Thyroid gland (tissue), 4 donors: ENCODE results near the gene CNOT9. TPM values are rescaled to one million over a fixed set of nuclear protein-coding genes. Genes with fewer than 3 reads are reported as not detected.

ENCODE experiments used
- DNase-seq, 2 donors: peaks; one replicate each; pipeline ENCODE4 v3.0.0-alpha.2; 2019
- H3K27ac ChIP-seq, 3 donors: fragments of 200-600 bp; sonication (generic); 1 replicate in 2 of 3; 2 replicates in 1 of 3; pipeline ENCODE4 v1.5.1; 2016 to 2019; ENCODE audit warnings: mild to moderate bottlenecking in 1 of 3, moderate library complexity in 1 of 3
- H3K27me3 ChIP-seq: fragments of 200-600 bp; sonication (generic); one replicate; pipeline ENCODE4 v1.5.1; 2019
- H3K36me3 ChIP-seq, 2 donors: fragments of 200-600 bp; sonication (generic); one replicate each; pipeline ENCODE4 v1.5.1; 2016 to 2019
- H3K4me1 ChIP-seq, 2 donors: fragments of 200-600 bp; sonication (generic); one replicate each; pipeline ENCODE4 v1.5.1; 2017 to 2019
- H3K4me3 ChIP-seq, 3 donors: fragments of 200-600 bp; sonication (generic); replicated peaks in 1 of 3; 1 replicate in 2 of 3; 2 replicates in 1 of 3; pipeline ENCODE4 v1.5.1; 2016; ENCODE audit warnings: mild to moderate bottlenecking in 1 of 3
- H3K9me3 ChIP-seq: fragments of 200-600 bp; sonication (generic); one replicate; pipeline ENCODE4 v1.5.1; 2017
- POLR2A ChIP-seq, 2 donors: fragments of 450-650 bp; IDR thresholded peaks; one replicate each; pipeline ENCODE4 v1.6.1; 2017; ENCODE audit warnings: antibody characterized with exemption in 2 of 2, mild to moderate bottlenecking in 2 of 2, moderate library complexity in 1 of 2
- whole genome bisulfite sequencing, 2 donors: methylation state at CpG; one replicate each; pipeline ENCODE4 v1.1.5; 2017; 5-methylcytosine and 5-hydroxymethylcytosine counted together
- intact Hi-C: fragments of 100-400 bp; cut with DNase I; formaldehyde crosslinking; loops from one replicate; pipeline ENCODE4 v1.15.1; 2023
- total RNA-seq, 4 donors: library from RNA; depleted of rRNA; stranded (reverse); fragments of >200 nt; gene quantifications; one replicate each; pipeline ENCODE4 v1.2.3, GENCODE V29; 2016
- TF ChIP-seq, protein P1 (sequence below), 6 experiments: fragments of 200-600 bp in 3 of 6; fragments of 450-650 bp in 3 of 6; sonication (generic) in 3 of 6; IDR thresholded peaks; one replicate each; pipeline ENCODE4 v1.5.1; 2016 to 2019; ENCODE audit warnings: antibody characterized with exemption in 6 of 6, mild to moderate bottlenecking in 2 of 6, inconsistent platforms in 1 of 6, moderate library complexity in 1 of 6

The CNOT9 gene
- total RNA-seq, 4 donors from 2014 or later: 34.7 to 48.5 (median 38.5) TPM

DNA sequence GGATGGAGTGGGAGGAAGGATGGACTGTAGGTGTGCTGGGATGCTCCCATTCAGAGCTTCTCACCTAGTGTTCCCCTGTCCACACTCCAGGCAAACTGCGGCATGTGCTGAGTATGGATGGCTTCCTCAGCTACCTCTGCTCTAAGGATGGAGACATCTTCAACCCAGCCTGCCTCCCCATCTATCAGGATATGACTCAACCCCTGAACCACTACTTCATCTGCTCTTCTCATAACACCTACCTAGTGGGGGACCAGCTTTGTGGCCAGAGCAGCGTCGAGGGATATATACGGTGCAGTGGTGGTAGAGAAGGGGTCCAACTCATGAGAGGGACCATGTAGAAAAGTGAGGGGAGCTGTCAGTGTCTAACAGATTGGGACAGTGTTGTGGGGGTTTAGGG is 59.3 kb downstream of the CNOT9 start:
- no peak overlapping the region for H3K4me3 ChIP-seq
- no peak for DNase-seq
- H3K27me3 ChIP-seq: no peaks in the 10 kb centered on the region
- no peaks in the 10 kb centered on the region for H3K36me3 ChIP-seq
- intact Hi-C loops: no loop called here
- no peak overlapping the region for H3K27ac ChIP-seq
- peaks cover 3 to 6% of the 10 kb centered on the region in 2 donors for H3K4me1 ChIP-seq
- WGBS, 2 donors: 95 to 96% methylated on average over 4 of the region's 4 CpGs
- TF ChIP-seq, protein P1, sequence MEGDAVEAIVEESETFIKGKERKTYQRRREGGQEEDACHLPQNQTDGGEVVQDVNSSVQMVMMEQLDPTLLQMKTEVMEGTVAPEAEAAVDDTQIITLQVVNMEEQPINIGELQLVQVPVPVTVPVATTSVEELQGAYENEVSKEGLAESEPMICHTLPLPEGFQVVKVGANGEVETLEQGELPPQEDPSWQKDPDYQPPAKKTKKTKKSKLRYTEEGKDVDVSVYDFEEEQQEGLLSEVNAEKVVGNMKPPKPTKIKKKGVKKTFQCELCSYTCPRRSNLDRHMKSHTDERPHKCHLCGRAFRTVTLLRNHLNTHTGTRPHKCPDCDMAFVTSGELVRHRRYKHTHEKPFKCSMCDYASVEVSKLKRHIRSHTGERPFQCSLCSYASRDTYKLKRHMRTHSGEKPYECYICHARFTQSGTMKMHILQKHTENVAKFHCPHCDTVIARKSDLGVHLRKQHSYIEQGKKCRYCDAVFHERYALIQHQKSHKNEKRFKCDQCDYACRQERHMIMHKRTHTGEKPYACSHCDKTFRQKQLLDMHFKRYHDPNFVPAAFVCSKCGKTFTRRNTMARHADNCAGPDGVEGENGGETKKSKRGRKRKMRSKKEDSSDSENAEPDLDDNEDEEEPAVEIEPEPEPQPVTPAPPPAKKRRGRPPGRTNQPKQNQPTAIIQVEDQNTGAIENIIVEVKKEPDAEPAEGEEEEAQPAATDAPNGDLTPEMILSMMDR (IDR thresholded peaks at IDR 0.05): no peak
- no peak for TF ChIP-seq POLR2A (IDR thresholded peaks at IDR 0.05)
- H3K9me3 ChIP-seq: no peaks in the 10 kb centered on the region

DNA sequence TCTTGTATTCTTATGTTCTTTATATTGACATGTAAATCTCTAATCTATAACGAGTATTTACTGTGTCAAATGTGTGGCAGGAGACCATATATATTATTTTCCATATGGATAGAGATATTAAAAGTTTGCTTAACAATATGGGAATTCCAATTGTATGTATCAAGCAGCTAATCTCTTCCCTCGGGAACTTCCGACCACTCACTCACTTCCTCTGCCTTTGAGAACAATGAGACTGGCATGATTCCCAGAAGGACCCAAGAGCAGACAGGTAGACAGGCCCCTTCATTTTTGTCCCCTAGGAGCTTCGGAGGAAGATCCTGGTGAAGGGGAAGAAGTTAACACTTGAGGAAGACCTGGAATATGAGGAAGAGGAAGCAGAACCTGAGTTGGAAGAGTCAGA is 63.2 kb downstream of the CNOT9 start:
- Histone ChIP-seq H3K27me3 (no peaks in the 10 kb centered on the region), H3K9me3 (no peaks in the 10 kb centered on the region), H3K4me3 (no peak overlapping the region), H3K36me3 (peaks cover 8 to 19% of the 10 kb centered on the region in 2 donors), H3K27ac (no peak overlapping the region), H3K4me1 (no peaks in the 10 kb centered on the region)
- TF ChIP-seq, protein P1 (IDR thresholded peaks at IDR 0.05): no peak
- TF ChIP-seq POLR2A (IDR thresholded peaks at IDR 0.05): no peak
- 53 to 64% methylated on average over 4 of the region's 4 CpGs for WGBS, 2 donors
- intact Hi-C loops: no loop called here
- no peak for DNase-seq

DNA sequence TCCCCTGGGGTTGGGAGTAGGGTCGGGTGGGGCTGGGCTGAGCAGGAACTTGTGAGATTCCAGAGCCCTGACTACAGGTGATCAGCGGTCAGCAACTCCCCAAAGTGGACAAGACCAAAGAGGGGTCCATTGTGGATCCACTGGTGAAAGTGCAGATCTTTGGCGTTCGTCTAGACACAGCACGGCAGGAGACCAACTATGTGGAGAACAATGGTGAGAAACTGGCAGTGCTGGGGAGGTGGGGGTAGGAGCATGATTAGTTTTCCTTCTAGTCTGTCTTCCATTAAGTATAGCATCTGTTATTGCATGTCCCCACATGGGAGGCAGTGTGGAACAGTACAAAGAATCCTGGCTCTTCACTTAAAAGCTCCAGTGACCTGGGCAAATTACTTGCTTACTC is 67.1 kb downstream of the CNOT9 start:
- no peak for TF ChIP-seq POLR2A (IDR thresholded peaks at IDR 0.05)
- TF ChIP-seq, protein P1 (IDR thresholded peaks at IDR 0.05): no peak
- H3K36me3 ChIP-seq: peaks cover 43 to 51% of the 10 kb centered on the region in 2 donors
- 91 to 98% methylated on average over 5 of the region's 5 CpGs for WGBS, 2 donors
- intact Hi-C loops: no loop called here
- H3K27me3 ChIP-seq: no peaks in the 10 kb centered on the region
- no peak for DNase-seq
- H3K4me3 ChIP-seq: no peak overlapping the region
- H3K27ac ChIP-seq: no peak overlapping the region
- H3K9me3 ChIP-seq: no peaks in the 10 kb centered on the region
- no peaks in the 10 kb centered on the region for H3K4me1 ChIP-seq

DNA sequence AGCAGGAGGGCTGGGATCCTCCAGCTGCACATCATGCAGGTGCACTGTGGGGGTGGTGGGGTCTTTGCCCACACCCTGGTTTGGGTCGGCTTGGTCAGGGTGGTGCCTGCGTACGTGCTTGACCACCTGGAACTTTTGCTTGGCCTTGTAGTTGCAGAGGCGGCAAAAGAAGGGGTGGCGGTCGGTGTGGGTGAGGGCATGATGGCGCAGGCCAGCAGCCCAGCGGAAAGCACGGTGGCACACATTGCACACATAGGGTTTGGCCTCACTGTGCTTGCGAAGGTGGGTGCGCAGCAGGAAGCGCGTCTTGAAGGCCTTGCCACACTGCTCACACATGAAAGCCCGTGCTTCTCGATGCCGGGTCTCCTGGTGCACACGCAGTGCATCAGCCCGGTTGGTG is 69.7 kb downstream of the CNOT9 start:
- intact Hi-C loops: no loop called here
- H3K27me3 ChIP-seq: no peaks in the 10 kb centered on the region
- no peak for DNase-seq
- H3K4me1 ChIP-seq: no peaks in the 10 kb centered on the region
- no peak overlapping the region for H3K4me3 ChIP-seq
- peaks cover 56 to 62% of the 10 kb centered on the region in 2 donors for H3K36me3 ChIP-seq
- WGBS, 2 donors: 93 to 95% methylated on average over 11 to 16 of the region's 18 CpGs
- TF ChIP-seq, protein P1 (IDR thresholded peaks at IDR 0.05): no peak
- no peak for TF ChIP-seq POLR2A (IDR thresholded peaks at IDR 0.05)
- H3K27ac ChIP-seq: no peak overlapping the region
- H3K9me3 ChIP-seq: no peaks in the 10 kb centered on the region

DNA sequence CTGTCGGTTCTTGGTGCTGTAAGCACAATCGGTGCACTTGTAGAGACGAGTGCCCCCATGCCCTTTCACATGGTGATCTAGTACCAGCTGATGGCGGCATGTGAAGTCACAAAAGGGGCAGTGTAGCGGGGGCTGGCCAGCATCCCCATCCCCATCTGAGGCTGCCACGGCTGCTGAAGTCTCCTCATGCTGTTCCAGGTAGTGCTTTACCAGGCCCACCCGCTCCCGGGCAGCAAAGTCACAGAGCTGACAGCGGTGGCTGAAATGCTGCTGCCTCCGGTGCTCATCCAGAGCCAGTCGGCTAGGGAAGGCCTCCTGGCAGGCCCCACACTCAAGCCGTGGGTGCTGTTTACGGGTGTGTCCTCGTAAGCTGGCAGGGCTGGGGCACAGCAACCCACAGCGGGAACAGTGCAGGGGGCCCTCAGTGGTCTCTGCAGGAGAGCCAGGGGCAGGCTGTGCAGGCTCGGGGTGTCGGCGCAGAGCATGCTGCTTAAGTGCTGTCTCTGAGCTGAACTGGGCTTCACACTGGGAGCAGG is 73.5 kb downstream of the CNOT9 start:
- intact Hi-C loops: loop anchor here (10.0 kb wide), 1 partner anchor 77 kb away; the partner anchor contains the start of genes CNOT9 and USP37
- no peak for TF ChIP-seq POLR2A (IDR thresholded peaks at IDR 0.05)
- TF ChIP-seq, protein P1 (IDR thresholded peaks at IDR 0.05): no peak
- 92 to 95% methylated on average over 9 to 12 of the region's 18 CpGs for WGBS, 2 donors
- no peak overlapping the region for H3K4me3 ChIP-seq
- peaks cover 66 to 68% of the 10 kb centered on the region in 2 donors for H3K36me3 ChIP-seq
- H3K27ac ChIP-seq: no peak overlapping the region
- H3K27me3 ChIP-seq: no peaks in the 10 kb centered on the region
- H3K4me1 ChIP-seq: no peaks in the 10 kb centered on the region
- no peak for DNase-seq
- no peaks in the 10 kb centered on the region for H3K9me3 ChIP-seq
